Vagina (tissue), 2 donors: ENCODE results near the gene CTNND2.

Experiments
- POLR2A ChIP-seq, 2 donors: fragments of 450-650 bp; IDR thresholded peaks; one replicate each; pipeline ENCODE4 v1.6.1; 2017; ENCODE audit warnings: antibody characterized with exemption in 2 of 2, mild to moderate bottlenecking in 2 of 2, moderate library complexity in 2 of 2
- POLR2AphosphoS5 ChIP-seq, 2 donors: sonication (generic); formaldehyde crosslinking; IDR thresholded peaks; one replicate each; pipeline ENCODE4 v1.9.0; 2017; ENCODE audit warnings: antibody characterized with exemption in 2 of 2, mild to moderate bottlenecking in 2 of 2, low read depth in 1 of 2; ENCODE audit not compliant: insufficient read depth in 1 of 2
- TF ChIP-seq, protein P1 (sequence below), 3 experiments: fragments of 450-650 bp in 2 of 3; fragments of 200-600 bp in 1 of 3; sonication (generic) in 1 of 3; IDR thresholded peaks; one replicate each; pipeline ENCODE4 v1.5.1; 2017 to 2019; ENCODE audit warnings: antibody characterized with exemption in 3 of 3, mild to moderate bottlenecking in 2 of 3, moderate library complexity in 2 of 3

DNA sequence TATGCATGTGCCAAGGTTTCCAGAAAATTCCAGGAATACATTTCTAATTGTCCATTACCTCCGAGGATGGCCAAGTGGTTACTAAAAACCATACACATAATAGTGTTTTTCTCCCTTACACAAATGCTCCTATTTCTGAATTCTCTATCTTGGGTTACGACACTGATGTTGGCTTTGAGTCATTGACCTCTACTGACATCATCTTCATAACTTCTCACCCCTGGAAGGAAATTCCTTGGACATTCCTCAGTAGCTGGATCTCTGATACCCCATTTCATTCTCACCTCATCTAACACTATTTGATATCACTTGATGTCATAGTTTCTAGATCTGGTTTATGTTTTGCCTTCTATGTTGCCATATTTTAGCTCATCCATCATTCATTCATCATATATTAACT is 287.2 kb downstream of the CTNND2 start:
- TF ChIP-seq, protein P1, sequence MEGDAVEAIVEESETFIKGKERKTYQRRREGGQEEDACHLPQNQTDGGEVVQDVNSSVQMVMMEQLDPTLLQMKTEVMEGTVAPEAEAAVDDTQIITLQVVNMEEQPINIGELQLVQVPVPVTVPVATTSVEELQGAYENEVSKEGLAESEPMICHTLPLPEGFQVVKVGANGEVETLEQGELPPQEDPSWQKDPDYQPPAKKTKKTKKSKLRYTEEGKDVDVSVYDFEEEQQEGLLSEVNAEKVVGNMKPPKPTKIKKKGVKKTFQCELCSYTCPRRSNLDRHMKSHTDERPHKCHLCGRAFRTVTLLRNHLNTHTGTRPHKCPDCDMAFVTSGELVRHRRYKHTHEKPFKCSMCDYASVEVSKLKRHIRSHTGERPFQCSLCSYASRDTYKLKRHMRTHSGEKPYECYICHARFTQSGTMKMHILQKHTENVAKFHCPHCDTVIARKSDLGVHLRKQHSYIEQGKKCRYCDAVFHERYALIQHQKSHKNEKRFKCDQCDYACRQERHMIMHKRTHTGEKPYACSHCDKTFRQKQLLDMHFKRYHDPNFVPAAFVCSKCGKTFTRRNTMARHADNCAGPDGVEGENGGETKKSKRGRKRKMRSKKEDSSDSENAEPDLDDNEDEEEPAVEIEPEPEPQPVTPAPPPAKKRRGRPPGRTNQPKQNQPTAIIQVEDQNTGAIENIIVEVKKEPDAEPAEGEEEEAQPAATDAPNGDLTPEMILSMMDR (IDR thresholded peaks at IDR 0.05) = no peak
- TF ChIP-seq POLR2A (IDR thresholded peaks at IDR 0.05) (no peak), POLR2AphosphoS5 (IDR thresholded peaks at IDR 0.05; ENCODE audit: insufficient read depth in 1 of 2, low read depth in 1 of 2) (no peak)
